Activated gamma-delta T cell treated with Interleukin-2 at 50 U/mL for 16 hours (primary cell): Measurements from ENCODE around the gene ZBTB37.
"Not testable (repeated sequence)": the region's sequence is repeated elsewhere in the genome, so short reads cannot be mapped to it uniquely, and the experiment has no call there.

Experiments used
- DNase-seq: peaks from one replicate; pipeline ENCODE4 v3.0.0-alpha.2; 2020

Gene ZBTB37

GRCh38 chr1:173866413-173867115 lies 1.6 kb upstream of the ZBTB37 start:
- no peak for DNase-seq

- DNase-seq: no peak
These were observed 933 bp upstream of the ZBTB37 start for GRCh38 chr1:173867141-173867752.

- peak; percentile 99 for DNase-seq
These were observed 371 bp upstream of the ZBTB37 start, which contains the start of gene GAS5 for GRCh38 chr1:173867753-173868265. Gene GAS5 (minus strand): TSS chr1:173867989.

GRCh38 chr1:173869021-173869359 lies 810 bp downstream of the ZBTB37 start:
- no peak for DNase-seq

GRCh38 chr1:173870252-173871075 lies 2.3 kb downstream of the ZBTB37 start:
- no peak for DNase-seq

GRCh38 chr1:173871091-173871490 lies 2.9 kb downstream of the ZBTB37 start:
- DNase-seq: no peak

- no peak for DNase-seq
These were observed 3.3 kb downstream of the ZBTB37 start for GRCh38 chr1:173871500-173871899.

GRCh38 chr1:173876732-173877131 lies 8.6 kb downstream of the ZBTB37 start:
- DNase-seq: no peak

- DNase-seq: no peak
These were observed 10.1 kb downstream of the ZBTB37 start for GRCh38 chr1:173878251-173878650.

GRCh38 chr1:173881117-173881516 lies 12.9 kb downstream of the ZBTB37 start:
- not testable (repeated sequence) for DNase-seq

- no peak for DNase-seq
These were observed 16.5 kb downstream of the ZBTB37 start for GRCh38 chr1:173884701-173885100.

- no peak for DNase-seq
These were observed 18.8 kb downstream of the ZBTB37 start for GRCh38 chr1:173886746-173887611.

GRCh38 chr1:173887627-173888026 lies 19.4 kb downstream of the ZBTB37 start:
- no peak for DNase-seq

GRCh38 chr1:173888749-173889148 lies 20.6 kb downstream of the ZBTB37 start:
- DNase-seq: no peak

- DNase-seq: no peak
These were observed 21.7 kb downstream of the ZBTB37 start for GRCh38 chr1:173889885-173890284.

GRCh38 chr1:173893611-173894010 lies 25.4 kb downstream of the ZBTB37 start:
- no peak for DNase-seq

- no peak for DNase-seq
These were observed 26.0 kb downstream of the ZBTB37 start for GRCh38 chr1:173894189-173894588.

GRCh38 chr1:173900427-173900826 lies 32.2 kb downstream of the ZBTB37 start:
- no peak for DNase-seq

- no peak for DNase-seq
These were observed 32.8 kb downstream of the ZBTB37 start for GRCh38 chr1:173900992-173901391.

- DNase-seq: no peak
These were observed 35.8 kb downstream of the ZBTB37 start for GRCh38 chr1:173903827-173904531.

GRCh38 chr1:173913111-173913510 lies 44.9 kb downstream of the ZBTB37 start:
- no peak for DNase-seq

GRCh38 chr1:173914366-173914871 lies 46.2 kb downstream of the ZBTB37 start:
- DNase-seq: no peak
